ENCODE data around the gene ATP6V0A4.

ATP6V0A4 gene

GRCh38 chr7:138657854-138658386 is 140.1 kb downstream of the ATP6V0A4 start:
- TF ChIP-seq, protein P1, sequence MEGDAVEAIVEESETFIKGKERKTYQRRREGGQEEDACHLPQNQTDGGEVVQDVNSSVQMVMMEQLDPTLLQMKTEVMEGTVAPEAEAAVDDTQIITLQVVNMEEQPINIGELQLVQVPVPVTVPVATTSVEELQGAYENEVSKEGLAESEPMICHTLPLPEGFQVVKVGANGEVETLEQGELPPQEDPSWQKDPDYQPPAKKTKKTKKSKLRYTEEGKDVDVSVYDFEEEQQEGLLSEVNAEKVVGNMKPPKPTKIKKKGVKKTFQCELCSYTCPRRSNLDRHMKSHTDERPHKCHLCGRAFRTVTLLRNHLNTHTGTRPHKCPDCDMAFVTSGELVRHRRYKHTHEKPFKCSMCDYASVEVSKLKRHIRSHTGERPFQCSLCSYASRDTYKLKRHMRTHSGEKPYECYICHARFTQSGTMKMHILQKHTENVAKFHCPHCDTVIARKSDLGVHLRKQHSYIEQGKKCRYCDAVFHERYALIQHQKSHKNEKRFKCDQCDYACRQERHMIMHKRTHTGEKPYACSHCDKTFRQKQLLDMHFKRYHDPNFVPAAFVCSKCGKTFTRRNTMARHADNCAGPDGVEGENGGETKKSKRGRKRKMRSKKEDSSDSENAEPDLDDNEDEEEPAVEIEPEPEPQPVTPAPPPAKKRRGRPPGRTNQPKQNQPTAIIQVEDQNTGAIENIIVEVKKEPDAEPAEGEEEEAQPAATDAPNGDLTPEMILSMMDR (IDR thresholded peaks at IDR 0.05; ENCODE audit: low read depth, low read length, missing control alignments), result no peak
- H3K4me3 ChIP-seq (replicated peaks; ENCODE audit: low read depth, low read length), result no peak overlapping the region
- DNase-seq (ENCODE audit: extremely low read depth, low read depth), result no peak

DNA sequence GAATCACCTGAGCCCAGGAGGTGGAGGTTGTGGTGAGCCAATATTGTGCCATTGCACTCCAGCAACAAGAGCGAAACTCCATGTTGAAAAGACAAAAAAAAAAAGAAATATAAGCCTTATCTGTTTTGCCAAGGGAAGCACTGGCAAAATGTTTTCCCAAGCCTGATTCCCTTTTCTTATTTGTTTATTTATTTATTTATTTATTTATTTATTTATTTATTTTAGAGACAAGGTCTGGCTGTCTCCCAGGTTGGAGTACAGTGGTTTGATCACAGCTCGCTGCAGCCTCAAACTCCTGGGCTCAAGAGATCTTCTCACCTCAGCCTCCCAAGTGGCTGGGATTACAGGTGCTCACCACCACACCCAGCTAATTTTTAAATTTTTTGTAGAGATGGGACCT is 141.0 kb downstream of the ATP6V0A4 start:
- no peak for DNase-seq (ENCODE audit: extremely low read depth, low read depth)
- TF ChIP-seq, protein P1 (IDR thresholded peaks at IDR 0.05; ENCODE audit: low read depth, low read length, missing control alignments), result no peak
- H3K4me3 ChIP-seq (replicated peaks; ENCODE audit: low read depth, low read length), result no peak overlapping the region
